Adrenal gland (tissue), 12 donors: ENCODE measurements around the gene OOEP. TPM values are rescaled to one million over a fixed set of nuclear protein-coding genes. Genes with fewer than 3 reads are reported as not detected.

Source experiments
- DNase-seq, 7 donors: peaks; one replicate each; pipeline ENCODE4 v3.0.0-alpha.2; 2019 to 2020
- H3K27ac ChIP-seq, 5 donors: fragments of 200-600 bp; sonication (generic) in 4 of 5; 1 replicate in 3 of 5; 2 replicates in 2 of 5; pipeline versions ENCODE4 v1.5.1 to v1.8.0; 2016 to 2020; ENCODE audit warnings: mild to moderate bottlenecking in 1 of 5
- H3K27me3 ChIP-seq: fragments of 200-600 bp; 2 replicates; pipeline ENCODE4 v1.8.0; 2021
- H3K36me3 ChIP-seq, 2 donors: fragments of 200-600 bp; replicated peaks in 1 of 2; 1 replicate in 1 of 2; 2 replicates in 1 of 2; pipeline versions ENCODE4 v1.5.1 to v1.8.0; 2018 to 2022
- H3K4me1 ChIP-seq, 2 donors: fragments of 200-600 bp; replicated peaks in 1 of 2; 1 replicate in 1 of 2; 2 replicates in 1 of 2; pipeline versions ENCODE4 v1.5.1 to v1.8.0; 2018 to 2021
- H3K4me3 ChIP-seq, 4 donors: fragments of 200-600 bp; sonication (generic) in 3 of 4; one replicate each; pipeline ENCODE4 v1.5.1; 2016 to 2018
- H3K9me3 ChIP-seq, 3 donors: fragments of 200-600 bp; sonication (generic) in 1 of 3; replicated peaks in 1 of 3; 1 replicate in 2 of 3; 2 replicates in 1 of 3; pipeline versions ENCODE4 v1.5.1 to v1.8.0; 2016 to 2021
- CTCF ChIP-seq, 6 experiments: fragments of 450-650 bp in 4 of 6; fragments of 200-600 bp in 2 of 6; sonication (generic) in 1 of 6; IDR thresholded peaks; 1 replicate in 5 of 6; 2 replicates in 1 of 6; pipeline versions ENCODE4 v1.5.1 to v1.8.0; 2016 to 2021; ENCODE audit warnings: antibody characterized with exemption in 6 of 6, mild to moderate bottlenecking in 2 of 6, moderate library complexity in 1 of 6
- POLR2A ChIP-seq, 2 donors: fragments of 450-650 bp; IDR thresholded peaks; one replicate each; pipeline ENCODE4 v1.6.1; 2017; ENCODE audit warnings: antibody characterized with exemption in 2 of 2, mild to moderate bottlenecking in 2 of 2, moderate library complexity in 1 of 2
- WGBS, 4 donors: extraction: QIAGEN DNeasy Blood & Tissue Kit in 2 of 4; methylation state at CpG; one replicate each; pipeline versions ENCODE4 v1.1.5 to v1.1.7; 2013 to 2017; 5-methylcytosine and 5-hydroxymethylcytosine counted together
- intact Hi-C, 2 donors: fragments of 100-400 bp; cut with DNase I; formaldehyde crosslinking; loops; one replicate each; pipeline versions ENCODE4 v1.14.1 to v1.15.0; 2022 to 2023
- polyA plus RNA-seq, 3 donors: library from polyadenylated mRNA; stranded (reverse); fragments of 200-250 nt in 2 of 3; fragments of 350-450 nt in 1 of 3; fragmentation: Illumina TruSeq in 1 of 3; extraction: RNeasy Lipid Tissue Mini Kit (QIAGEN cat#74804) in 1 of 3; gene quantifications; one replicate each; pipeline ENCODE4 v1.2.3, GENCODE V29; 2013 to 2014
- total RNA-seq, 9 donors: library from RNA; depleted of rRNA in 4 of 9; stranded (reverse); fragments of >200 nt in 4 of 9; fragments of 120-200 nt in 1 of 9; fragmentation: NEBNext Ultra II Directional in 1 of 9; extraction: Animal tissue kit (Norgen Biotek cat#: 25700) in 1 of 9; gene quantifications; one replicate each; pipeline versions ENCODE4 v1.1.0 to v1.2.4, GENCODE V29; 2013 to 2023
- donor health status: healthy with polysubstance abuse.
- donor health status: Bipolar disorder and iron deficiency.
- donor health status: DM: yes; HTN: yes; CAD: no.
- donor health status: DM: no; HTN: no; CAD: no.
- donor health status: DM: no; HTN: no; CAD: no.
- donor health status: DM: yes; HTN: yes; CAD: no.

Gene OOEP
- total and polyA plus RNA-seq, 12 donors = 0.13 to 0.90 (median 0.50) TPM; not detected in 8

GRCh38 chr6:73343164-73343563, 26.5 kb downstream of the OOEP start:
- Histone ChIP-seq H3K36me3 (no peaks in the 10 kb centered on the region), H3K4me3 (no peak overlapping the region), H3K9me3 (no peaks in the 10 kb centered on the region), H3K4me1 (no peaks in the 10 kb centered on the region), H3K27me3 (peaks cover 4% of the 10 kb centered on the region), H3K27ac (no peak overlapping the region)
- TF ChIP-seq CTCF (IDR thresholded peaks at IDR 0.05) = no peak
- no peak for TF ChIP-seq POLR2A (IDR thresholded peaks at IDR 0.05)
- no peak for DNase-seq
- intact Hi-C loops = no loop called here

GRCh38 chr6:73342174-73342573, 27.5 kb downstream of the OOEP start:
- WGBS, 4 donors = 62 to 72% (median 71%) methylated on average over 5 of the region's 5 CpGs
- Histone ChIP-seq H3K9me3 (no peaks in the 10 kb centered on the region), H3K36me3 (no peaks in the 10 kb centered on the region), H3K4me3 (no peak overlapping the region), H3K4me1 (no peaks in the 10 kb centered on the region), H3K27me3 (no peaks in the 10 kb centered on the region), H3K27ac (no peak overlapping the region)
- no peak for DNase-seq
- intact Hi-C loops = no loop called here
- TF ChIP-seq POLR2A (IDR thresholded peaks at IDR 0.05) (no peak), CTCF (IDR thresholded peaks at IDR 0.05) (no peak)

GRCh38 chr6:73341335-73341734, 28.4 kb downstream of the OOEP start:
- intact Hi-C loops = no loop called here
- no peak overlapping the region for H3K4me3 ChIP-seq
- 55 to 82% (median 59%) methylated on average over 1 of the region's 1 CpG for WGBS, 4 donors
- H3K9me3 ChIP-seq = no peaks in the 10 kb centered on the region
- H3K27ac ChIP-seq = no peak overlapping the region
- no peak for DNase-seq
- H3K27me3 ChIP-seq = no peaks in the 10 kb centered on the region
- TF ChIP-seq POLR2A (IDR thresholded peaks at IDR 0.05) (no peak), CTCF (IDR thresholded peaks at IDR 0.05) (no peak)
- H3K36me3 ChIP-seq = no peaks in the 10 kb centered on the region
- no peaks in the 10 kb centered on the region for H3K4me1 ChIP-seq

GRCh38 chr6:73340048-73340447, 29.6 kb downstream of the OOEP start:
- H3K4me1 ChIP-seq = no peaks in the 10 kb centered on the region
- H3K27ac ChIP-seq = no peak overlapping the region
- H3K27me3 ChIP-seq = no peaks in the 10 kb centered on the region
- WGBS, 4 donors = 55 to 71% (median 62%) methylated on average over 2 of the region's 2 CpGs
- TF ChIP-seq POLR2A (IDR thresholded peaks at IDR 0.05) (no peak), CTCF (IDR thresholded peaks at IDR 0.05) (no peak)
- H3K4me3 ChIP-seq = no peak overlapping the region
- no peaks in the 10 kb centered on the region for H3K36me3 ChIP-seq
- H3K9me3 ChIP-seq = no peaks in the 10 kb centered on the region
- intact Hi-C loops = no loop called here
- DNase-seq = no peak
